ENCODE results near the gene PPP1CB.
"Not testable (repeated sequence)": the region's sequence is repeated elsewhere in the genome, so short reads cannot be mapped to it uniquely, and the experiment has no call there.

Gene PPP1CB

GRCh38 chr2:28778392-28778791, 26.8 kb downstream of the PPP1CB start:
- DNase-seq (ENCODE audit: low read depth): no peak

DNA sequence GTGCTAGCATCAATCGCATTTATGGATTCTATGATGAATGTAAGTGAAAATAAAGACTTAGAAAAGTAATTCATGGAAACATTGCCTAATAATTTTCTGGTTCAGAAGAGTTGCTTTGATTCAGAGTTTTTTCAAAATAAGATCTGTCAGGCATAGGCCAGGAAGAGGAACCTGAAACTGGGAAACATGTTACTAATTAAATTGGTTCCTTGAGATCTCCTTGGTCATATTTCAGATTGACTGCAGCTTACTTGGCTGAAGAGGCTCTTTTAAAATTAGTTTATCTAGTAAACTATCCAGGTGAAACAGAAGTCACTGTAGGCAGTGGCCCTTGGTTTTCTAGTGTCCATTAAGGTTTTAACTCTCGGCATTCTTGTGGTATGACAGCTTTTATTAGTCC, 27.4 kb downstream of the PPP1CB start:
- no peak for DNase-seq (ENCODE audit: low read depth)

- no peak for DNase-seq (ENCODE audit: low read depth)
Measured at GRCh38 chr2:28780496-28780895, 28.9 kb downstream of the PPP1CB start.

DNA sequence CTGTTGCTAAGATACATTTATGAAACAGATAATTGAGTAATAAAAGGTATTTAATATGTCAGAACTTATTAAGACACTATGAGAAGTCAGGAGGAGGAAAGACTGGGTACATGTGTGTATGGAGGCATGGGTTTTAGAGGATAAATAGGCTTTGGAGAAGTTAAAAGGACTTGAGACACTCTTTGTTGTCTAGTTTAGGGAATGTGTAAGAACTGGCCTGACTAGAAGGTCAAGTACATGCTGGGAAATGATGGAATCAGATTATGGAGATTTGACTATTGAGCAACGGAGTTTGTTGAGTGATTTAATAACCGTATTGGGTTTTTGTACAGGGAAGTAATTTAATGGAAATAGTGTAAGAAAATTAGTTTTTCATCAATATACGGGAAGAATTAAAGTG, 30.8 kb downstream of the PPP1CB start:
- no peak for DNase-seq (ENCODE audit: low read depth)

DNA sequence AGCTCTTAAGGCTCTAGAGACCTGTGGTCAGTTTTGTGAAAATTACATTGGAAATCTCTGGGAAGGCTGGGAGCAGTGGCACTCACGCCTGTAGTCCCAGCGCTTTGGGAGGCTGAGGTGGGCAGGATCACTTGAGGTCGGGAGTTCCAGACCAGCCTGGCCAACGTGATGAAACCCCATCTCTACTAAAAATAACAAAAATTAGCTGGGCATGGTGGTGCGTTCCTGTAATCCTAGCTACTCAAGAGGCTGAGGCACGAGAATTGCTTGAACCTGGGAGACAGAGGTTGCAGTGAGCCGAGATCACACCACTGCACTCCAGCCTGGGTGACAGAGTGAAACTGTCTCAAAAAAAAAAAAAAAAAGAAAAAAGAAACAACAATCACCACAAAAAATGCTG, 32.9 kb downstream of the PPP1CB start:
- DNase-seq (ENCODE audit: low read depth): not testable (repeated sequence)

GRCh38 chr2:28796620-28797019, 45.0 kb downstream of the PPP1CB start:
- no peak for DNase-seq (ENCODE audit: low read depth)

DNA sequence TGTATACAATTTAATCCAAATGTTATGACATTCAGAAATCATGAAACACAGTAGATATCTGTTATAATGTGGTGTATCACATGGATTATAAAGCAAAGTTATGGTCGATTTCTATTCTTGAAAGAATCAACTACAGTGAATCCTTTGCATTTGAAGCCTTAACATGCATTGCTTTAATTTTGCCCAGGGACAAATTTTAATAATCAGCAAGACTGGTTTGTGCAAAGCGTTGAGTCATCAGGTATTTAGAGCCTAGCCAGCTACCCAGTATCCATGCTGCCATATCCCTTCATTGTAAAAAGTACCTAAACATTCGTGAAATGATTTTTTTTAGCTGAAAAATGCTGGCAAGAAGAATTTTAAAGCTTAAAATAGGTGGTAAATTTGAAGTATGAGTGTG, 50.1 kb downstream of the PPP1CB start:
- DNase-seq (ENCODE audit: low read depth): no peak

GRCh38 chr2:28802975-28803429, 51.4 kb downstream of the PPP1CB start:
- no peak for DNase-seq (ENCODE audit: low read depth)

- DNase-seq (ENCODE audit: low read depth): no peak
Measured at GRCh38 chr2:28809927-28810326, 58.3 kb downstream of the PPP1CB start.

DNA sequence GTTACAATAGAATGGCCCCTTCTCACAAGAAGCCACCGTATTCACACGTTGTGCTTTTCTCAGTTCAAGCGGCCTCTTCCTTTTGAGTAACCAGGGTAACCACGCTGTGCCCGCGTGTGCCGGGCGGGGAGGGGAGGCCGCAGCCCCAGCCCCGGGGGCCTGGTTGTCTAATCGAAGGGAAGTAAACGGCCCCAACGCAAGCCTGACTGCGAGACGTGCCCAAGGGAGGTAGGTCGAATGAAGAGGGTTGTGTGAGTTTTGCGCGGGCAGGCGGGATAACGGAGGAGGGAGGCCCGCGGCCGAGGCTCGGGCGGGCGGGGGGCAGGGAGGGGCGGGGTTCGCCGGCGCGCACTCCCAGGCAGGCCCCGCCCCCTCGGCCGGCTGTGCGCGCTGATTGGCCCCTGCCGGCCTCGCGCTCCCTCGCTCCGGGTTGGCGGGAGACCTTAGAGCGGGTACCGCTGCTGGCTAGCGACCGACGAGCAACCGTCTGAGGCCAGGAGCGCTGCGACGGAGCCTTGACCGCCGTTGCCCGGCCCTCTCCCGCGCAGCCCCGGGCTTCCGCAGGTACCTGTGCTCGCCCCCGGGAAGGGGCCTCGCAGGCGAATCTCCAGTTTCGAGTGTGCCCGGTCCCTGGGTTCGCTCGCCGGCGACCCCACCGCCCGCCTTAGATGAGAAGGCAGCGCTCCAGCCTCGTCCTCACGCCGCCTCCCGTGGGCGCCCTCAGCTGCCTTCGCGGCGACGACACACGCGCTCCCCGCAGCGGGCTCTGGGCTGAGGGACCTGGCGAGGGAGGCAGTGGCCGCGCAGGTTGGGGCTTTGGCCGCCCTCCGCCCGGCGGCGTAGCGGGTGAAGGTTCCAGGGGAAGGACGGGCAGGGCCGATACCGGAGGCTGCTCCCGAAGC, 59.0 kb downstream of the PPP1CB start, which contains the start of gene SPDYA:
Gene SPDYA, plus strand, starts transcription at position 451 of the 902 bp plus-strand sequence. CDS start 5,181 bp downstream, outside the sequence.
- no peak for DNase-seq (ENCODE audit: low read depth)

- DNase-seq (ENCODE audit: low read depth): no peak
Measured at GRCh38 chr2:28818053-28818452, 66.4 kb downstream of the PPP1CB start.

DNA sequence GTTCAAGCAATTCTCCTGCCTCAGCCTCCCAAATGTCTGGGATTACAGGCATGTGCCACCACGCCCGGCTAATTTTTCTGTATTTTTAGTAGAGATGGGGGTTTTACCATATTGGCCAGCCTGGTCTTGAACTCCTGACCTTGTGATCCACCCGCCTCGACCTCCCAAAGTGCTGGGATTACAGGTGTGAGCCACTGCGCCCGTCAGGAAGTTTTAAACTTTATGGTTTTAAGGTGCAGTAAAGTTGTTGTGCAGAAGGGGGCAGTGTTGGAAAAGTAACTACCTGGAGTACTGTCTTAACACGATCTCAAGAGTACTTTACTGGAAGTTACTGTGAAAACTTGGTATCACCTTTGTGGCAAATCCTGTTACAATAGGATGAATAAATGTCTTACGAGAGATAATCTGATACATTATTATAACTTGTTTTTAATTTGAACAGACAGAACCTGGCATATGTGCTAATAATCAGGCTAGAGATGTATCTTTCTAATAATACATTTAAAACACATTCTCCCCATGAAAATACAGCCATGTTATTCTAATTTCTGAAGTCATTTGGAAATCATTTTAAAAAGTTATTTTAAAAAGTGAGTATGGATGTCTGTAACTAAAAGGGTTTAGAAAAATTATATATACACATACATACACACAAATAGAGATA, 69.8 kb downstream of the PPP1CB start:
- no peak for DNase-seq (ENCODE audit: low read depth)

DNA sequence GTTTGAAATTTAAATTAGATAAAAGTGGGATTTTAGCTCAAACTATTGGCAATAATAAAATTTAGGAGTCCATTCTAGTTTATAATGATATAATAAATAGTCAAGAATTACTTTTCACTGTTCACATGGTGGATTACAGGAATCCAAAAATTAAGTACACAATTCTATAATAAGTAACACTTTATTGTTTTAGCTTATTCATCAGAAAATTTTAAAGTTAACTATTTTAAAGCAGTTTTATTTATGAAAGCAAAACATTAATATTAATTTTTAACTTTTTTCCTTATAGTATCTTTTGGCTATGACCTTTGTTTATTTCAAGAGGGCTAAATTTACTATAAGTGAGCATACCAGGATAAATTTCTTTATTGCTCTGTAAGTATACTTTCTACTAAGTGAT, 70.4 kb downstream of the PPP1CB start:
- no peak for DNase-seq (ENCODE audit: low read depth)

DNA sequence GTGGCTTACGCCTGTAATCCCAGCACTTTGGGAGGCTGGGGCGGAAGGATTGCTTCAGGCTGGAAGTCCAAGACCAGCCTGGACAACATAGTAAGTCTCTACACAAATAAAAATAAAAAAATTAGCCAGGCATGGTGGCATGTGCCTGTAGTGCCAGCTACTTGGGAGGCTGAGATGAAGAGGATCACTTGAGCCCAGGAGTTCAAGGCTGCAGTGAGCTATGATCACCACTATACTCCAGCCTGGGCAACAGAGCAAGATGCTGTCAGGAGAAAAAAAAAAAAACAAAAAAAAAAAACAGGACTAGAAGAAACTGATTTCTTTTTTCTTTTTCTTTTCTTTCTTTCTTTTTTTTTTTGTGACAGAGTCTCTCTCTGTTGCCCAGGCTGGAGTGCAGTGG, 72.6 kb downstream of the PPP1CB start:
- DNase-seq (ENCODE audit: low read depth): no peak

DNA sequence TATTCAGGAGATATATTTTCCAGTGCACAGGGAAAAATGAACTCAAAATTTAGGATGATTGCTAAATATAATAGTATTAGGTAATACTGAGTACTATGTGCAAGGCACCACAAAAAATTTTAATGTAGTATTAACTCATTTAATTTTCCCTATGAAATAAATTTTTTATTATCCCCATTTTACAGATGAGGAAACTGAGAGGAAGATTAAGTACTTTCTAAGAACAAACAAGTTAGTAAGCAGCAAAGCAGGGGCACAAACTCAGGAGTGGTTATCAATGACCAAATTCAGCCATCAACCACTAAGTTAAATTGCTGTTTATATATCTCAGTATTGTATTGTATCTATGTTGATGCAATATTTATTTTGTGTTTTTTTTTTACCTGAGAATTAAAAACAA, 73.2 kb downstream of the PPP1CB start:
- no peak for DNase-seq (ENCODE audit: low read depth)

GRCh38 chr2:28828382-28828781, 76.8 kb downstream of the PPP1CB start:
- DNase-seq (ENCODE audit: low read depth): no peak

DNA sequence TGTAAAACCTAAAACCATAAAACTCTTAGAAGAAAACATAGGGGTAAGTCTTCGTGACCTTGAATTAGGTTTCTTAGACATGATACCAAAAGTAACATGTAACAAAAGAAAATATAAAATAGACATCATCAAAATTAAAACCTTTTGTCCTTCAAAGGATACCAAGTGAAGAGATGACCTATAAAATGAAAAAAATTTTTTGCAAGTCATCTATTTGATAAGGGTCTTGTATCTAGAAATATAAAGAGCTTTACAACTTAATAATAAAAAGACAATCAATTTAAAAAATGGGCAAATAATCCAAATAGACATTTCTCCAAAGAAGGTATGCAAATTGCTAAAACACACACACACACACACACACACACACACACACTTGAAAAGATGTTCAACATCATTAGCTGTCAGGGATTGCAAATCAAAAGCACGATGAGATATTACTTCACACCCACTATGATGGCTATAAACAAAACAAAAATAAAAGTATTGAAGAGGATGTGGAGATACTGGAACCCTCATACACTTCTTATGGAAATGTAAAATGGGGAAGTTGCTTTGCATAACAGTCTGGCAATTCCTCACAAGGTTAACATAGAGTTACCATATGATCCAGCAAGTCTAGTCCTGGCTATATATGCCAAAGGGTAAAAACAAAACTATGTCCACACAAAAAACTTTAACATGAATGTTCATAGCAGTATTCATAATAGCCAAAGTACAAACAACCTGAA, 82.3 kb downstream of the PPP1CB start:
- DNase-seq (ENCODE audit: low read depth): no peak

DNA sequence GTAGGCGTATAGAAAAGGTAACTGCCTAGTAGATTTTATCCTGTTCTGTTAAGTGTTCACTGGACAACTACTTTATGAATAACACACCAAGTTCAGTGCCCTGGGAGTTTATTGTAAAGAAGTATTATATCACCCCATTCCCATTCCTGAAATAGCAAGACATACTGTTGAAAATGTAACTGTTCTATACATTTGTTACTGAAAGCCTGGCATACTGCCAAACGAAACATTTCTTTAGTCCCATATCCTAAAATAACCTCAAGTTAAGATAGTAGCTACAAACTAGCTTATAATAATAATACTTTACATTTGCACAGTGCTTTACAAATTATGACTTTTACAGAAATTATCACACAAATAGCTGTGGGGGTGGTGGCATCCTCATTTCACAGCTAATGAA, 84.2 kb downstream of the PPP1CB start:
- no peak for DNase-seq (ENCODE audit: low read depth)

DNA sequence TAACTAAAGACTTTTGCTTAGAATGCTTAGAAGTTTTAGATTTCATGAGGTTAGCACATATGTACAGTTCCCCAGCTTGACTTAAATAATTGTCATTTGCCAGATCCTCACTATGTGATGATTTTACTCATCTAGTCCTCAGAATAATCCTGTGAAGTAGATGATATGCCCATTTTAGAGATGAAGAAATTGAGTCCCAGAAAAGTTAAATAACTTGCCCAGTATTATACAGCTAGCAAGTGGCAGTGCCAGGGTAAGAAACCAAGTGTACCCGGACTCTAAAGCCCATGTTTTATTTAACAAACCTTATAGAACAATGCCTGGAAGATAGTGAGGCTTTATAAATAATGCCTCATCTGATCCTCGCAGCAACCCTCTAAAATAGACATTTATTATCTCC, 87.3 kb downstream of the PPP1CB start:
- no peak for DNase-seq (ENCODE audit: low read depth)

DNA sequence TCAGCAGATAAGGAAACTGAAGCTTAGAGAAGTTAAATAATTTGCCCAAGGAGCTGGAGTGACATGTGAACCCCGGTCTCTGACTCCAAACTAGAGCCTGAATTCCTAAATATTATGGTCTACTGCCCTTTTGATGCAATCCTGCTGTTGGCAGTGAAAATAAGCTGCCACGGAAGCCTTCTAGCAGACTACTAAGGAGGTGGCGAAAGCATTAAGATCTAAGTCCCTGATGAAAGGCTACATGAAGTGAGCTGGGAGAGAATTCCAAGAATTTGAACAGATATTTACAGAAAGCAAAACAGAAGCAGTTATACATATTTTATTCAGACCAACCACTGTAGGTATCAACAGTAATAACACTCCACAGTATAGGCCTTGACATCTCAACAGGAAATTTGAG, 90.4 kb downstream of the PPP1CB start:
- DNase-seq (ENCODE audit: low read depth): no peak

All from non-pigmented ciliary epithelial cell (primary cell).